HepG2 (cell line): ENCODE results near the gene RNLS. TPM values are rescaled to one million over a fixed set of nuclear protein-coding genes. Genes with fewer than 3 reads are reported as not detected.

Experiments used
- ATAC-seq: fragments of 200-7000 bp; cut with Tn5 transposase; 3 replicates; pipeline ENCODE4 v1.9.1; 2020; ENCODE audit warnings: mild to moderate bottlenecking, moderate library complexity
- BruUV-seq: library from RNA; stranded (reverse); fragments of 400-500 nt; replicated peaks from 2 replicates; lab custom pipeline; 2021; lab: Mats Ljungman, UMichigan
- CTCF ChIA-PET: fragments of 300-600 bp; formaldehyde crosslinking; extraction: SDS; loops from one replicate; lab custom pipeline; 2021; ENCODE audit warnings: low total read pairs, inconsistent platforms, low intra/inter-chr PET ratio; lab: Yijun Ruan, JAX
- POLR2A ChIA-PET: fragments of 350-600 bp; sonication (Branson Sonifier 250); formaldehyde crosslinking; loops from one replicate; lab custom pipeline; 2020; ENCODE audit warnings: antibody characterized with exemption, inconsistent platforms; lab: Yijun Ruan, JAX
- DNase-seq: peaks from one replicate; pipeline ENCODE4 v3.0.0-alpha.2; 2015; ENCODE audit warnings: low spot score
- FAIRE-seq: peaks from 3 replicates; lab custom pipeline; 2011; peaks lifted over from hg19 to GRCh38; lab: Jason Lieb, UNC
- H2AFZ ChIP-seq: one replicate; pipeline ENCODE4 v1.6.1; 2011; ENCODE audit warnings: low read length, inconsistent platforms
- H3K27ac ChIP-seq: fragments of 300-600 bp; 3 replicates; pipeline ENCODE4 v1.8.0; 2011; ENCODE audit warnings: mixed run types, mild to moderate bottlenecking, mixed read lengths, low read length, inconsistent platforms; ENCODE audit not compliant: insufficient read depth; ENCODE audit errors: extremely low read length
- H3K27me3 ChIP-seq, 2 experiments: fragments of 200-600 bp in 1 of 2; 2 replicates in 1 of 2; 3 replicates in 1 of 2; pipeline versions ENCODE4 v1.6.0 to v1.8.0; 2011; ENCODE audit warnings: low read length in 2 of 2, mild to moderate bottlenecking in 2 of 2, moderate library complexity in 2 of 2, inconsistent platforms in 1 of 2; ENCODE audit not compliant: insufficient read depth in 2 of 2, control insufficient read depth in 1 of 2
- H3K36me3 ChIP-seq, 2 experiments: fragments of 200-600 bp in 1 of 2; replicated peaks in 1 of 2; 2 replicates in 1 of 2; 3 replicates in 1 of 2; pipeline versions ENCODE4 v1.5.1 to v1.8.0; 2011; ENCODE audit warnings: low read length in 2 of 2, inconsistent platforms in 1 of 2; ENCODE audit not compliant: insufficient read depth in 2 of 2, control insufficient read depth in 1 of 2
- H3K4me1 ChIP-seq: 2 replicates; pipeline ENCODE4 v1.5.1; 2012; ENCODE audit warnings: low read length, inconsistent platforms; ENCODE audit not compliant: insufficient read depth
- H3K4me2 ChIP-seq: 2 replicates; pipeline ENCODE4 v1.6.0; 2011; ENCODE audit warnings: low read depth, low read length, inconsistent platforms
- H3K4me3 ChIP-seq, 3 experiments: fragments of 200-600 bp in 1 of 3; sonication (generic), shearing (Covaris generic) in 1 of 3; replicated peaks in 1 of 3; 2 replicates each; pipeline ENCODE4 v1.5.1; 2011 to 2016; ENCODE audit warnings: low read length in 3 of 3, inconsistent platforms in 2 of 3, low read depth in 2 of 3, mild to moderate bottlenecking in 2 of 3, control low read depth in 1 of 3, mixed read lengths in 1 of 3; ENCODE audit not compliant: insufficient read depth in 1 of 3
- H3K79me2 ChIP-seq: one replicate; pipeline ENCODE4 v1.6.1; 2011; ENCODE audit warnings: low read length, inconsistent platforms; ENCODE audit not compliant: insufficient read depth
- H3K9ac ChIP-seq: 2 replicates; pipeline ENCODE4 v1.6.0; 2011; ENCODE audit warnings: mild to moderate bottlenecking, low read depth, low read length, inconsistent platforms; ENCODE audit not compliant: insufficient read depth
- H3K9me3 ChIP-seq: 2 replicates; pipeline ENCODE4 v1.5.1; 2012; ENCODE audit warnings: mild to moderate bottlenecking, low read length
- H4K20me1 ChIP-seq: 2 replicates; pipeline ENCODE4 v1.6.0; 2011; ENCODE audit warnings: inconsistent platforms, mild to moderate bottlenecking, low read length, moderate library complexity; ENCODE audit not compliant: insufficient read depth
- ATF7 ChIP-seq, 2 experiments: fragments of 450-650 bp in 1 of 2; sonication (generic) in 1 of 2; formaldehyde crosslinking in 1 of 2; IDR thresholded peaks; 2 replicates each; pipeline versions ENCODE4 v1.4.0 to v1.6.1; 2016 to 2020; ENCODE audit warnings: antibody characterized with exemption in 1 of 2, mild to moderate bottlenecking in 1 of 2, missing genetic modification reagents in 1 of 2
- JUNB ChIP-seq: sonication (generic); formaldehyde crosslinking; IDR thresholded peaks from 2 replicates; pipeline ENCODE4 v1.8.0; 2022; ENCODE audit warnings: missing genetic modification reagents, mild to moderate bottlenecking, borderline replicate concordance
- RAD51 ChIP-seq: fragments of 450-650 bp; IDR thresholded peaks from 2 replicates; pipeline ENCODE4 v1.6.1; 2016; ENCODE audit warnings: borderline replicate concordance
- SATB2 ChIP-seq: sonication (generic); formaldehyde crosslinking; IDR thresholded peaks from 2 replicates; pipeline ENCODE4 v1.5.0; 2020; ENCODE audit warnings: missing genetic modification reagents
- SIX4 ChIP-seq: sonication (generic); formaldehyde crosslinking; IDR thresholded peaks from 2 replicates; pipeline ENCODE4 v1.4.0; 2020; ENCODE audit warnings: missing genetic modification reagents
- STAG1 ChIP-seq: sonication (generic); formaldehyde crosslinking; IDR thresholded peaks from 2 replicates; pipeline ENCODE4 v1.4.0; 2020; ENCODE audit warnings: missing genetic modification reagents
- ZNF503 ChIP-seq: sonication (generic); formaldehyde crosslinking; IDR thresholded peaks from 2 replicates; pipeline ENCODE4 v1.4.0; 2020; ENCODE audit warnings: missing genetic modification reagents
- WGBS: methylation state at CpG from one replicate; pipeline ENCODE4 v1.1.6; 2017; ENCODE audit warnings: low lambda C conversion rate; 5-methylcytosine and 5-hydroxymethylcytosine counted together
- in situ Hi-C: cut with HindIII; loops from 2 replicates; pipeline ENCODE4 v1.10.0; 2017; ENCODE audit warnings: low pct_unique_long_range_greater_than_20kb; ENCODE audit not compliant: extremely low pct_ligation_motif_present
- intact Hi-C: fragments of 100-400 bp; cut with micrococcal nuclease; formaldehyde crosslinking; loops from one replicate; pipeline ENCODE4 v1.10.0; 2022; ENCODE audit not compliant: unreplicated experiment
- polyA plus RNA-seq, 8 experiments: library from polyadenylated mRNA; depleted of rRNA in 3 of 8; stranded (reverse) in 7 of 8; unstranded in 1 of 8; fragments of >200 nt; fragmentation: Illumina TruSeq in 4 of 8; extraction: Trizol in 4 of 8; gene quantifications; 2 replicates each; pipeline versions ENCODE4 v1.2.1 to v1.2.3, GENCODE V29; 2011 to 2016; ENCODE audit warnings: low read depth in 4 of 8, missing spikeins in 1 of 8, mixed read lengths in 1 of 8; ENCODE audit not compliant: insufficient read depth in 1 of 8
- total RNA-seq, 5 experiments: library from RNA; depleted of rRNA; stranded (reverse); fragments of >200 nt; fragmentation: Illumina TruSeq; extraction: Trizol; gene quantifications; 2 replicates each; pipeline ENCODE4 v1.2.3, GENCODE V29; 2016; ENCODE audit warnings: low read depth in 1 of 5

Gene RNLS
- total and polyA plus RNA-seq, 2 of the 13 experiments (the other 11 are each of a cell fraction or from before 2014, with no cell fraction given): not detected

GRCh38 chr10:88608780-88609179, 25.7 kb upstream of the RNLS start:
- in situ Hi-C loops (no loop called here), intact Hi-C loops (no loop called here)
- Histone ChIP-seq H3K4me3 (no peak overlapping the region), H3K4me1 (no peaks in the 10 kb centered on the region), H3K27ac (no peak overlapping the region), H3K36me3 (no peaks in the 10 kb centered on the region), H3K27me3 (no peaks in the 10 kb centered on the region), H3K9ac (no peak overlapping the region), H4K20me1 (no peaks in the 10 kb centered on the region), H3K4me2 (no peak overlapping the region), H2AFZ (no peak overlapping the region), H3K79me2 (no peaks in the 10 kb centered on the region), H3K9me3 (no peaks in the 10 kb centered on the region)
- ChIA-PET POLR2A (no interaction called here), CTCF (no interaction called here)
- FAIRE-seq (no peak), ATAC-seq (no peak), DNase-seq (no peak)
- TF ChIP-seq STAG1 (CRISPR knock-in tag) (no peak), ZNF503 (CRISPR knock-in tag) (no peak), RAD51 (no peak), SIX4 (CRISPR knock-in tag) (no peak), SATB2 (CRISPR knock-in tag) (no peak), JUNB (no peak), ATF7 (IDR thresholded peaks at IDR 0.05) (no peak), ATF7 (CRISPR knock-in tag; IDR thresholded peaks at IDR 0.05) (no peak)
- 24% methylated on average over 2 of the region's 2 CpGs for WGBS
- BruUV-seq: no TSS peak
